ACC112 (cell line): ENCODE results near the gene AFAP1.

ENCODE experiments used
- H2AFZ ChIP-seq: fragments of 200-600 bp; sonication (generic); one replicate; pipeline ENCODE4 v1.6.0; 2017; ENCODE audit warnings: antibody characterized with exemption, low read length; ENCODE audit not compliant: unreplicated experiment
- H3K27ac ChIP-seq: fragments of 200-600 bp; sonication (generic); 2 replicates; pipeline ENCODE4 v1.5.1; 2014; ENCODE audit warnings: low read depth, mild to moderate bottlenecking, antibody characterized with exemption, low read length, moderate library complexity
- H3K27me3 ChIP-seq: fragments of 200-600 bp; sonication (generic); 2 replicates; pipeline ENCODE4 v1.6.1; 2014; ENCODE audit warnings: mild to moderate bottlenecking, antibody characterized with exemption, low read length, moderate library complexity, mixed read lengths; ENCODE audit not compliant: insufficient read depth
- H3K36me3 ChIP-seq: fragments of 200-600 bp; sonication (generic); 2 replicates; pipeline ENCODE4 v1.6.1; 2016; ENCODE audit warnings: mild to moderate bottlenecking, antibody characterized with exemption, low read length, moderate library complexity, mixed read lengths; ENCODE audit not compliant: insufficient read depth
- H3K4me1 ChIP-seq: fragments of 200-600 bp; sonication (generic); one replicate; pipeline ENCODE4 v1.6.1; 2016; ENCODE audit warnings: low read length, mixed read lengths; ENCODE audit not compliant: insufficient read depth, unreplicated experiment, control insufficient read depth
- H3K4me3 ChIP-seq: fragments of 200-600 bp; sonication (generic); 2 replicates; pipeline ENCODE4 v1.5.1; 2014; ENCODE audit warnings: mild to moderate bottlenecking, low read depth, low read length
- H3K79me2 ChIP-seq: fragments of 200-600 bp; sonication (generic); one replicate; pipeline ENCODE4 v1.6.0; 2016; ENCODE audit warnings: low read length; ENCODE audit not compliant: control insufficient read depth, unreplicated experiment, insufficient read depth

The AFAP1 gene

DNA sequence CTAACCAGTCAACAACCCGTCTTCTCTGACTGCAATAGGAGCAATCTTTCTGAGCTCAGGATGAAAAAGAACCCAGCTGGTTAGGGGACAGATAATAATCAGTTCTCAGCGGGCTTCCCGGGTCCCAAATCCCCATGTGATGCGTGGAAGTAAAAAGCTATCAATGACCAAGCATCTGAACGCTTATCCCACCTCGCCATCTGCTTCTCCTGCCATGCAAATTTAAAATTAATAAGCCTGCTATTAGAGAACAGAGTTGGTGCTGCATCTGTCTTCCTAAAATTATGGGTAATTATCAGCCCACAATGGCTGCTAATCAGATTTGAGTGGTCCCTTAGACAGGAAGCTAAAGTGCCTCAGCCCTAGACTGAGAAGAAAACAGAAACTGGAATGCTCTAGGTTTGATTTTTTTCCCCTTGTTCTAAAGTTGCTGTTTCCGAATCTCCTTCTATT lies 37.5 kb downstream of the AFAP1 start:
- Histone ChIP-seq H3K4me3 (no peak overlapping the region), H3K79me2 (peaks cover 95% of the 10 kb centered on the region), H2AFZ (no peak overlapping the region), H3K36me3 (no peaks in the 10 kb centered on the region), H3K27ac (peak overlapping the region; percentile 88; the same call in 1 of the 2 replicates), H3K27me3 (no peaks in the 10 kb centered on the region), H3K4me1 (peaks cover 71% of the 10 kb centered on the region)

GRCh38 chr4:7901311-7901885 lies 38.3 kb downstream of the AFAP1 start:
- Histone ChIP-seq H3K27me3 (no peaks in the 10 kb centered on the region), H2AFZ (no peak overlapping the region), H3K4me3 (no peak overlapping the region), H3K27ac (no peak overlapping the region), H3K36me3 (no peaks in the 10 kb centered on the region), H3K4me1 (peaks cover 64% of the 10 kb centered on the region), H3K79me2 (peaks cover 95% of the 10 kb centered on the region)

DNA sequence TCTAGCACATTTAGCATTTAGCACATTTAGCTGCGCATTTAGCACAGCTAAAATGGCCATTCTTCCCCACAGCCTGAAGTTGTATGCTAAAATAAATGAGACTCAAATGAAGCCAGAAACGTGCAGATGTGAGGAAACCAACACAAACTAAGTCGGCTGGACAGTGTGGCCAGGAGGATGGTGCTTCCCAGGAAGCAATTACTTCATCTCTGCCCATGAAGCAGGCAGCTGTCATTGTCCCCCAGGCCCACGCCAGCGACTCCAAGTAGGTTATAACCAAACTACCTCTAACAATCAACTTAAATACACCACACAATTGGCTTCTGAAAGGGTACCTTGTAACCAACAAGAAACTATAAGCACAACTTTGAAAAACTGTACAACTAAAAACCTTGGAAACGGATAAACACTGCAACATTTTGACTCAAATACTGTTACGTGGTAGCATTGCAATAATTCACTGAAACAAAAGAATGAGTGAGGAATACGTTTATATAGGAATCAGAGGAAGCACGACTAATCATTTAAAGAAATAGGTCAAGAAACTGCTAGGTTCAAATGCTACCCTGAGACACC lies 39.2 kb downstream of the AFAP1 start:
- H3K27me3 ChIP-seq: no peaks in the 10 kb centered on the region
- H3K79me2 ChIP-seq: peaks cover 93% of the 10 kb centered on the region
- no peak overlapping the region for H2AFZ ChIP-seq
- peak overlapping the region; percentile 15; the same call in 1 of the 2 replicates for H3K27ac ChIP-seq
- no peaks in the 10 kb centered on the region for H3K36me3 ChIP-seq
- H3K4me3 ChIP-seq: no peak overlapping the region
- H3K4me1 ChIP-seq: peaks cover 54% of the 10 kb centered on the region

GRCh38 chr4:7899184-7899869 lies 40.3 kb downstream of the AFAP1 start:
- H3K4me1 ChIP-seq: peaks cover 43% of the 10 kb centered on the region
- H2AFZ ChIP-seq: no peak overlapping the region
- H3K27me3 ChIP-seq: no peaks in the 10 kb centered on the region
- no peak overlapping the region for H3K4me3 ChIP-seq
- no peaks in the 10 kb centered on the region for H3K36me3 ChIP-seq
- H3K79me2 ChIP-seq: peaks cover 95% of the 10 kb centered on the region
- H3K27ac ChIP-seq: no peak overlapping the region

GRCh38 chr4:7898385-7898784 lies 41.3 kb downstream of the AFAP1 start:
- Histone ChIP-seq H3K4me1 (peaks cover 36% of the 10 kb centered on the region), H3K27me3 (no peaks in the 10 kb centered on the region), H3K36me3 (no peaks in the 10 kb centered on the region), H2AFZ (no peak overlapping the region), H3K27ac (no peak overlapping the region), H3K79me2 (peaks cover 95% of the 10 kb centered on the region), H3K4me3 (no peak overlapping the region)

- Histone ChIP-seq H3K36me3 (no peaks in the 10 kb centered on the region), H2AFZ (no peak overlapping the region), H3K4me1 (peaks cover 33% of the 10 kb centered on the region), H3K27me3 (no peaks in the 10 kb centered on the region), H3K27ac (no peak overlapping the region), H3K4me3 (no peak overlapping the region), H3K79me2 (peaks cover 93% of the 10 kb centered on the region)
These were observed 41.9 kb downstream of the AFAP1 start for GRCh38 chr4:7897811-7898210.

DNA sequence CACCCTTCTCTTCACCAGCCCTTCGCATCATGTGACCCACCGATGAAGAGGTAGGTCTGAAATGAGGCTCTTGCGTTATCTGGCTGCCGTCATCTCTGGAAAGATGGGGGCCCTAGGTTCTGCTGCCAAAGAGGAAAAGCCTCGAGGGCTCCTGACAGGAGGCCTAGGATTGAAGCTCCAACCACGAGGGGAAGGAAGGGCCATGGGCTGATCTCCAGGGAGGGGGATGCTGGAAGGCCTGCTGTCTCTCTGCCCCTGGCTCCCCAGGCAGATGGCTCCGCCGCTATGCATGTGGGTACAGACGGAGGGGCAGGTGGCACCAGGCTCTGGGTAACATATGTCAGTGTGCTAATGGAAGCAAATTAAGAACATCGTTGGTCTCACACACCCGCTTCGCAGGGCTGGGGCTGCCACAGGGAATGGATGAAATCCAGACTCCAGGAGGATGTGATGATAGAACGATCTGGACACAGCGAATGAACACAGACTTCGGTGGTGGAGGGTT lies 44.9 kb downstream of the AFAP1 start:
- Histone ChIP-seq H2AFZ (no peak overlapping the region), H3K4me3 (no peak overlapping the region), H3K79me2 (peaks cover 84% of the 10 kb centered on the region), H3K27ac (no peak overlapping the region), H3K27me3 (no peaks in the 10 kb centered on the region), H3K4me1 (peaks cover 38% of the 10 kb centered on the region), H3K36me3 (no peaks in the 10 kb centered on the region)

DNA sequence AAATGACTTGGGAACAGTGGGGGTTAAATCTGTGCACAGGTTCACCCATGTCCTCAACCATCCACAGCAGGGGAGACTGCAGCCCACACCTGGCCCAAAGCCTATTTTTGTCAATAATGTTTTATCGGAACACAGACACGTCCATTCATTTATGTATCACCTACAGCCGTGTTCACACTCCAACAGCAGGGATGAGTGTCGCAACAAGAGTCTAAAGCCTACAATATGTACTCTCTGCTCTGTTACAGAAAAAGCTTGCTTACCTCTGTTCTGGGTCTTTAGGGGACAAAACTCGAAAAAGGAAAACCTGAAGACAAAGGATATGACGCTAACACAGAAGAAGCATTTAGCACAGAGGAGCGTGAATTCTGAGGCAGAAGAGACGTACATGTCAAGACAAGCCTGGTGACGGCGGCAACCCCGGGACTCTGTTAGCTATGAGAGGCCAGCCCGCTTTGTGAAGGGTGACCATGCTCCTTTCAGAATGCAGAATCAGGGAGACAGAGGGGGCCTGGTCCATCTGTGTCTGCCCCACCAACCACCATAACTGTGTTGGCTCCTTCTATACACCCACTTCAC lies 45.5 kb downstream of the AFAP1 start:
- no peaks in the 10 kb centered on the region for H3K27me3 ChIP-seq
- H3K79me2 ChIP-seq: peaks cover 80% of the 10 kb centered on the region
- no peak overlapping the region for H2AFZ ChIP-seq
- peaks cover 35% of the 10 kb centered on the region for H3K4me1 ChIP-seq
- no peak overlapping the region for H3K4me3 ChIP-seq
- no peak overlapping the region for H3K27ac ChIP-seq
- no peaks in the 10 kb centered on the region for H3K36me3 ChIP-seq

DNA sequence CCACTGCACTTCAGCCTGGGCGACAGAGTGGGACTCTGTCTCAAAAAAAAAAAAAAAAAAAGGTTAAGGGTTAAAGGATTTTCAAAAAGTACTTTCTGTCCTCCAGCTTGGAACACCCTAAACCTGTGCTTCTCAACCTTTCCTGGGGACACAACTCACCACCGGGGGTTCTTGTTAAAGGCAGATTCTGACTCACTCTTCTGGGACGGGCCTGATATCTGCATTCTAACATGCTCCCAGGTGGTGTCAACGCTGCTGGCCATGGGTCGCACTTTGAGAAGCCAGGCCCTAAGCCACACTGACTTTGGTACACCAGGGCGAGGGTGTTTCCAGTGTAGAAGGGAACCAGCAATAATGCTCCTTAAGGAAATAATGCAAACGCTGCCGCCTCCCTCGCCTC lies 46.1 kb downstream of the AFAP1 start:
- peaks cover 33% of the 10 kb centered on the region for H3K4me1 ChIP-seq
- H3K79me2 ChIP-seq: peaks cover 83% of the 10 kb centered on the region
- no peak overlapping the region for H3K27ac ChIP-seq
- no peak overlapping the region for H2AFZ ChIP-seq
- no peak overlapping the region for H3K4me3 ChIP-seq
- H3K27me3 ChIP-seq: no peaks in the 10 kb centered on the region
- H3K36me3 ChIP-seq: 0 out of 2 replicates have a peak, but pooled peaks cover 4% of the 10 kb centered on the region

DNA sequence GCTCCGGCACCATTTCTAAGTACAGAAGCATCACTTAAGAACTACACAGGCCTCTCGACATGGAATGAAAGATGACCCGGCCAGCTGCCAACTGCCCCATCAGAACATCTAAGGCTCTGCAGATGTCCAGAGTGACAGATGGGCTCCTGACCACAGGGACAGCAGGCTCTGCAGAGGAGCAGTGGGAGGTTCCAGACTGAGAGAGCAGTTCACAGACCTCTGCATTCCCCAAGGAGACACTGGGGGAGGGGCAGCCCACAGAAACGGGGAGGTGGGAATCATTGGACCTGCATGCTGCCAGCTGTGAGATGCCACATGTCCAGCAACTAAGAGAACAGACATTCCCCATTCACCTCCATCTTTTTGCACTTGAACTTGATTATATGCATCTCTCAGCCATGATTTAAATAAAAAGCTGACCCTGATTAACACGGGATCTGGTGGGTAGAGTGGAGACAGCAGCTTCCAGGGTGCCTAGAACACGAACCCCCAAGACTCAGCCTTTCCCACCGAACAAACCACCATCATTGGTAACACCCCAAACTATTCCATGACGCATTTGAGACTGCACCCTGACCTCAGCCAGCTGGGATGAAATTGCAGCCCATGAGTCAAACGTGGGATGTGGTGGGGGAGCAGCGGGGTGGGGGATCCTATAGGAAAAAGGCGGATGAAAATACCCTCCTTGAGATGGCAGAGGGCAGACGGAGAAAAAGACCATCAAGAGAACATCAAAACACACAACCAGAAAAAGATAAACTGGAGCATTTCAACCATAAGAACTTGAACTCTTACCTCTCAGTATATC lies 47.2 kb downstream of the AFAP1 start:
- H3K27ac ChIP-seq: peak overlapping the region; percentile 92

More for the DNA sequence above, 47.2 kb downstream of the AFAP1 start:
- Histone ChIP-seq H3K4me1 (peaks cover 35% of the 10 kb centered on the region), H3K27me3 (no peaks in the 10 kb centered on the region), H3K36me3 (0 out of 2 replicates have a peak, but pooled peaks cover 9% of the 10 kb centered on the region), H2AFZ (no peak overlapping the region), H3K4me3 (peak overlapping the region; percentile 23), H3K79me2 (peaks cover 83% of the 10 kb centered on the region)
